HG02938 (cell line): Measurements from ENCODE around the gene LCMT2.

Source experiments
- ATAC-seq: cut with Tn5 transposase; IDR thresholded peaks from one replicate; pipeline ENCODE4 v1.9.1; 2021; ENCODE audit warnings: mild to moderate bottlenecking, moderate library complexity; ENCODE audit not compliant: unreplicated experiment

LCMT2 gene

GRCh38 chr15:43329960-43330779, at the start of gene LCMT2:
Gene LCMT2, minus strand, starts transcription at chr15:43330573. Its CDS starts 84 bp downstream, at chr15:43330489.
- ATAC-seq: peak; percentile 86

GRCh38 chr15:43378601-43379000, 48.2 kb upstream of the LCMT2 start:
- ATAC-seq: no peak

DNA sequence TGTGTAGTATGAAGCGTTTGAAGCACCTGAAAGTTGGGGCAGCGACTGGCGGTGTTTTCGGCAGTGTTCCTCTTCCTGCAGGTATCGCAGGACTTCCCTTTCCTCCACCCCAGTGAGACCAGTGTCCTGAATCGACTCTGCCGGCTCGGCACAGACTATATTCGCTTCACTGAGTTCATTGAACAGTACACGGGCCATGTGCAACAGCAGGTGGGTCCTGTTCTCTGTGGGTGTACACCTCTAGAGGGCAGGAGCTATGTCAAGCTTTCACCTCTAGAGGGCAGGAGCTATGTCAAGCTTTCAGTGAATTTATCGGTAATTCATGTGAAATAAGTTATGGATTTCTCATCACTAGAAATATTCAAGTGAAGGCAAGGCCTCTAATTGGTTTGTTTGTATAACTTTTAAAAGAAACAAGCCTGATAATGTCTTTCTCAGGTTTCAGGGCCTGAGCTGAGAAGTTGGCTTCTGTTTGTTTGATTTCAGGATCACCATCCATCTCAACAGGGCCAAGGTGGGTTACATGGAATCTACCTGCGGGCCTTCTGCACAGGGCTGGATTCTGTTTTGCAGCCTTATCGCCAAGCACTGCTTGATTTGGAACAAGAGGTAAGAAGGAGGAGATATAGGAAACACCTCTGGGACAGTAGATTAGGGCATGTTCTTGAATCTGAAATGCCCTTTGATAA, 45.8 kb upstream of the LCMT2 start:
- no peak for ATAC-seq

DNA sequence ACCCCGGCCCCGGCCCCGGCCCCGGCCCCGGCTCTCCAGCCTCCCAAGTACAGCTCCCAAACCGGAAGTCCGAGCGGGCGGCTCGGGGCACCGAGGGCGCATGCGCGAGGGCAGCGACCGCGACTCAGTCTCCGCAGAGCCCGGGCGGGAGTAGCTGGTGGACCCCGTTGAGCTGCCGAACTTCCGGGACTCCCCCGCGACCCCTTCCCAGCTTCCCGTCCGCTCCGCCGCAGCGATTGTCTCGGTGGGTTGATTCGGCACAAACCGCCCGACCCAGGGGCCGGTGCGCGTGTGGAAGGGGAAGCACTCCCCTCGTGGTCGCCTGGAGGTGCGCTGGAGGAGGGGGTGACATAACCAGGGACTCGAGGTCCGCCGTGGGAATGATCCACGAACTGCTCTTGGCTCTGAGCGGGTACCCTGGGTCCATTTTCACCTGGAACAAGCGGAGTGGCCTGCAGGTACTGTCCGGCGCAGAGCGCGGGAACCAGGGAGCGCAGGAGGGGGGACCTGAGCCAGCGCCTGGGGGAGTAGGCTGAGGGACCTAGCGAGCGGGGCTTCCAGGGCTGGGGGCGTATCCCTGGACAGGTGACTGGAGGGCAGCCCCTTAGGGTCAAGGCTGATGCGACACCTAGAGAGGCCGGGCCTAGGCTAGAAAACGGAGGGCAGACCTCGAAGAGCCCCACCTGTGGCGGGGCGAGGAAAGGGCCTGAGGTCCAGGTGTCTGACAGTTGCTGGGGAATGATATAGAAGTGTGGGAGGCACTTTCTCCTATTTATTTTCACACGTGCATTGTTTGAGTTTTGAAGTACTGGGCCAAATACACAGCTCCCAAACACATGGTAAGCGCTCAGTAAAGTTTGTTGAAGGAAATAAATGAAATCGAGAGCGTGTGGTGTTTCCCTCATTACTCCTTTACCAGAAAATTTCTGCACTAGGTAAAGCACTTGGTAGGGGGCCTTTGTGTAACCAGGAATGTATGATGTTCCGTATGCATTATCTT, 40.9 kb upstream of the LCMT2 start, which contains the start of the genes TUBGCP4 and ZSCAN29:
TSS of gene TUBGCP4 (plus strand) at position 127 of the 1,000 bp plus-strand sequence. CDS start at position 381, 254 bp downstream.
TSS of gene ZSCAN29 (minus strand) at position 69 of the 1,000 bp plus-strand sequence. CDS start 1,130 bp downstream, outside the sequence.
- ATAC-seq: peak; percentile 70

- ATAC-seq: peak; percentile 32
Observed at GRCh38 chr15:43370310-43370974, 40.1 kb upstream of the LCMT2 start.

GRCh38 chr15:43361313-43361903, 31.0 kb upstream of the LCMT2 start:
- no peak for ATAC-seq

GRCh38 chr15:43360821-43361220, 30.4 kb upstream of the LCMT2 start:
- no peak for ATAC-seq

DNA sequence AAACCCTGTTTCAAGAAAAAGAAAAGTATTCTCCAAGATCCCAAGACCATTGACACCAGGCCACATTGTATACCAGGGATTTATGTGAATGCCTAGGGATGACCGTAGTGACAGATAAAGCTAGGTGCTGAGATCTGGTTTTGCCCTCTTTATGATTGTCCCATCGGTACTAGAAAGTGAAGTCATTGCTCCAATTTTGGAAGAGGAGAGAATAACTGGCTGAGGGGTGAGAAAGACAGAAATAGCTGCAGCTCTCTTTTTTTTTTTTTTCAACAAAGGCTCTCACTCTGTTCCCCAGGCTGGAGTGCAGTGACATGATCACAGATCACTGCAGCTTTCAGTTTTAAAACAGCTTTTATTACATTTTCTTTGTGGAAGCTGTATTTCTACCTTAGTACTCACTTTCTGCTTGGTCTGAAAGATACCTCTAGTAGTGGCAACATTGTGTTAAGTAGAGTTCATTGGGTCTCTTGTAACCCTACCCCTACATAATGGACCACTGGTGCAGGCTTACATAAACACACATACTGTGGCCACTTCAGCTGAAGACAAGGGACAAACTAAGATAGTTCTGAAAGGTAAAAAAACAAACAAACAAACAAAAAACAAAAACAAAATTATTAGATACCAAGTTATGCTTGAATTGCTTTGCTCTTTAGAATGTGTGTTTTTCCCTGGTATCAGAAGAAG, 22.5 kb upstream of the LCMT2 start:
- no peak for ATAC-seq

DNA sequence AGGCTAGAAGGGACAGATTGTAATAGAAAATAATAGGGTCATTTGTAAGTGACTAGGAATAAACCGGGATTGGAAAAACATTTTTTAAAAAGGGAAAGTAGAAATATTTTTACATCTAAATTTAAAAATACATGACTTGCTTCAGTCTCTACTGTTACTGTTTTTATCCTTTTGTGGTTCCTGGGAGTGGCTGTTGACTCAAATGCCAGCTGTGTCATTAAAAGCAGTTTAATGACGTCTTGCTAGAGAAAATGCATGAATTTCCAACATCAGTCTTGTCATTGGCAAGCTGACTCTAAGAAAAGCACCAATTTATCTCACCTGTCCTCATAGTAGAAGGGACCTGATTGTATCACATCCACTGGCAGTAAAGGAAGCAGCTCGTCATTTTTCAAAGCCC, 16.7 kb upstream of the LCMT2 start:
- ATAC-seq: no peak

DNA sequence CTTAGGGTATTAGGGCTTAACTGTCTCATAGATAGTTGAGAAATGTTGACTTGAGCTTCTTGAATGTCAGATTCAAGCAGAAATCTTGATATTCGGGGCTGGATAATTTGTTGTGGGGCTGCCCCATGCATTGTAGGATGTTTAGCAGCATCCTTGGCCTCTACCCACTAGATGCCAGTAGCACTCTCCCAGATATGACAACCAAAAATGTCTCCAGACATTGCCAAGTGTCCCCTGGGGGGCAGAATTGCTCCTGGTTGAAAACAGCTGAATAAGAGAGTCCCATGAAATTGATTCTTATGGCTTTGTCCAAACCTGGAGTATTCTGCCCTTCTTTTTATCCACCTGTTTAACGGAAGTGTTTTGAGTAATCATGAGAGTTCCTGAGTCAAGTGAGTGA, 15.9 kb upstream of the LCMT2 start:
- ATAC-seq: no peak

GRCh38 chr15:43330780-43331087, 361 bp upstream of the LCMT2 start:
- ATAC-seq: no peak

GRCh38 chr15:43329217-43329959, 985 bp downstream of the LCMT2 start:
- no peak for ATAC-seq

DNA sequence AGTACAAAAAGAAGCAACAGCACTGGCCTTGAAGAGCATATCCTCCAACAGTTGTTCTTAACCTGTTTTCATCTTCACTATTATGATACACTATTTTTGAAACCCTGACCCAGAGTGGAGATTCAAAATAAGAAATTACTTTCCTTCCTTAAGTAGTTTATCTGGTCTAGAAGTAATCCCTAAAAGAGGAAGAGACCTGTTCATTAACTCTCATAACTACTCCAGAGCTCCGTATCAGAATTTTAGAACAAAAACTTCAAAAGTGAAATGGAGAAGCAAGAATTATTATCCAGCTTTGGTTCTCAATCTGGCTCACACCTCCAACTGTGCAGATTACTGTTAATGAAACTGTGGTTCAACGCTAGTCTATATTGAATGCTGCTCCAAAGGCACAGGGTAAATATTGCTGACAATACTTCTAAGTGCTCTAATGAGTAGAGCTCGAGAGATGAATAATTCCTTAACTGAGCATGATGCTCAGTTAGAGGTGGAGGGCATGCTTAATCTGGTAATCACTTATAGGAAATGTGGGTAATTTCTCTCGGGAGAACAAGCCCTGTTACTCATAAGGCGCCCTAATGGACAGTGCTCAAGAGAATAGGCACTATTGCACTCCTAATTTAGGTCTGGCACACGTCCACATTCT, 5.2 kb downstream of the LCMT2 start:
- ATAC-seq: no peak

GRCh38 chr15:43318990-43319771, 11.2 kb downstream of the LCMT2 start:
- no peak for ATAC-seq

- no peak for ATAC-seq
Observed at GRCh38 chr15:43317566-43318184, 12.7 kb downstream of the LCMT2 start.

DNA sequence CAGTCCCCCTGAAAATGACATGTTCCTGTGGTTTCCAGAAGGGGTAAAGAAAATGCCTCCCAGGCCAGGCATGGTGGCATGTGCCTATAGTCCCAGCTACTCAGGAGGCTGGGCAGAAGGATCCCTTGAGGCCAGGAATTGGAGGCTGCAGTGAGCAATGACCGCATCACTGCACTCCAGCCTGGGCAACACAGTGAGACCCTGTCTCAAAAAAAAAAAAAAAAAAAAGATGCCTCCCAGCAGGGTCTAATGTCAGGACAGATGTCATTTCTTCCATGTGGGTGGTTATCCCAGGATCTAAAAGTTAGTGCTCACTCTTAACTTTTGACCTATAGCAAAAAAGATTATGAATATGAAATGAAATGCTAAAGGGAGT, 13.4 kb downstream of the LCMT2 start:
- ATAC-seq: no peak
